HG02798 (cell line): ENCODE measurements around the gene PRMT7.

ENCODE experiments used
- ATAC-seq: cut with Tn5 transposase; IDR thresholded peaks from one replicate; pipeline ENCODE4 v1.9.1; 2021; ENCODE audit warnings: mild to moderate bottlenecking; ENCODE audit not compliant: unreplicated experiment, poor library complexity

The PRMT7 gene

GRCh38 chr16:68345958-68346635 lies 35.3 kb downstream of the PRMT7 start:
- ATAC-seq: no peak

GRCh38 chr16:68346892-68347480 lies 36.2 kb downstream of the PRMT7 start:
- ATAC-seq: no peak

GRCh38 chr16:68347605-68348004 lies 36.8 kb downstream of the PRMT7 start:
- ATAC-seq: no peak

GRCh38 chr16:68348639-68349445 lies 38.0 kb downstream of the PRMT7 start:
- ATAC-seq: no peak

- no peak for ATAC-seq
These were observed 39.1 kb downstream of the PRMT7 start for GRCh38 chr16:68349838-68350410.

GRCh38 chr16:68350813-68351350 lies 40.1 kb downstream of the PRMT7 start:
- ATAC-seq: no peak

- no peak for ATAC-seq
These were observed 40.6 kb downstream of the PRMT7 start for GRCh38 chr16:68351463-68351862.

GRCh38 chr16:68351991-68352431 lies 41.2 kb downstream of the PRMT7 start:
- ATAC-seq: no peak

- no peak for ATAC-seq
These were observed 42.5 kb downstream of the PRMT7 start for GRCh38 chr16:68353366-68353765.

GRCh38 chr16:68354816-68355215 lies 44.0 kb downstream of the PRMT7 start:
- no peak for ATAC-seq

GRCh38 chr16:68355447-68356248 lies 44.8 kb downstream of the PRMT7 start:
- peak; percentile 8 for ATAC-seq

GRCh38 chr16:68356249-68356918 lies 45.6 kb downstream of the PRMT7 start:
- peak; percentile 83 for ATAC-seq

- ATAC-seq: no peak
These were observed 46.1 kb downstream of the PRMT7 start for GRCh38 chr16:68356919-68357286.

- no peak for ATAC-seq
These were observed 46.7 kb downstream of the PRMT7 start for GRCh38 chr16:68357521-68357922.

- ATAC-seq: no peak
These were observed 47.1 kb downstream of the PRMT7 start for GRCh38 chr16:68357923-68358322.

GRCh38 chr16:68358951-68359350 lies 48.1 kb downstream of the PRMT7 start:
- no peak for ATAC-seq

GRCh38 chr16:68359398-68360191 lies 48.8 kb downstream of the PRMT7 start:
- no peak for ATAC-seq

GRCh38 chr16:68360547-68360946 lies 49.7 kb downstream of the PRMT7 start:
- no peak for ATAC-seq

GRCh38 chr16:68360956-68361355 lies 50.1 kb downstream of the PRMT7 start:
- no peak for ATAC-seq
